ENCODE measurements around the gene DHFR. TPM values are rescaled to one million over a fixed set of nuclear protein-coding genes. Genes with fewer than 3 reads are reported as not detected.

Gene DHFR
- total and polyA plus RNA-seq, 2 of the 8 experiments (the other 6 are each of a cell fraction or from before 2014, with no cell fraction given), result 46.4 to 88.9 TPM

- DNase-seq (ENCODE audit: low read depth in 1 of 2, low spot score in 2 of 2) (no peak), FAIRE-seq (no peak)
- peak overlapping the region; percentile 76 for H3K27ac ChIP-seq (ENCODE audit: low read depth, low read length)
Measured at GRCh38 chr5:80654054-80654390, 761 bp downstream of the DHFR start.

More at GRCh38 chr5:80654054-80654390, 761 bp downstream of the DHFR start:
- H4K20me1 ChIP-seq (replicated peaks in 1 of 2; ENCODE audit: control insufficient read depth in 1 of 2, insufficient read depth in 2 of 2, low read length in 2 of 2), result peaks cover 0 to 2% of the 10 kb centered on the region in 2 experiments
- no peak overlapping the region for H4K5ac ChIP-seq (ENCODE audit: insufficient read length, low read depth, low read length)
- peaks cover 9% of the 10 kb centered on the region; the same call in 1 of the 2 replicates for H3K23me2 ChIP-seq (ENCODE audit: low read depth, low read length)
- no peak overlapping the region for H3K56ac ChIP-seq (replicated peaks; ENCODE audit: insufficient read length, low read depth, low read length)
- no peaks in the 10 kb centered on the region for H3K9me3 ChIP-seq (ENCODE audit: insufficient read depth in 2 of 2, low read depth in 1 of 2, low read length in 1 of 2)
- peak overlapping the region; percentile 93 to 96 (median 94) for H3K9ac ChIP-seq (replicated peaks in 1 of 4; ENCODE audit: extremely low read depth in 1 of 4, low read depth in 3 of 4, low read length in 3 of 4)
- H2BK12ac ChIP-seq (ENCODE audit: low read depth, low read length), result no peak overlapping the region
- 1% methylated on average over 24 of the region's 24 CpGs; no CpG with 5 or more reads in 1 of the 2 experiments for WGBS, 2 experiments (ENCODE audit: extremely low coverage in 1 of 2, insufficient coverage in 1 of 2, insufficient read length in 1 of 2, insufficient replicate concordance in 2 of 2, low coverage in 1 of 2, low lambda C conversion rate in 2 of 2, missing lambda C conversion rate in 1 of 2)
- peak overlapping the region; percentile 83 to 98 for H3K4me2 ChIP-seq (ENCODE audit: insufficient read depth in 1 of 2, low read depth in 2 of 2, low read length in 2 of 2)
- H2AFZ ChIP-seq (ENCODE audit: low read length), result no peak overlapping the region
- no peak overlapping the region for H2BK20ac ChIP-seq (ENCODE audit: low read length)
- H4K91ac ChIP-seq (replicated peaks; ENCODE audit: insufficient read length, low read length), result no peak overlapping the region
- no peak overlapping the region for H2BK120ac ChIP-seq (replicated peaks; ENCODE audit: low read depth, low read length)
- POLR2A ChIA-PET (ENCODE audit: partially characterized antibody), result interaction anchor here (0.6 to 3.2 kb wide), 13 partner anchors 10 to 297 kb away, joined by 3 to 13 read pairs (median 3); partner anchors contain the start of gene FAM151B
- no peak overlapping the region for H2BK5ac ChIP-seq (ENCODE audit: low read depth, low read length)
- H3K23ac ChIP-seq (ENCODE audit: insufficient read length), result no peak overlapping the region
- H3K27me3 ChIP-seq (replicated peaks in 1 of 4; ENCODE audit: control insufficient read depth in 3 of 4, extremely low read depth in 1 of 4, insufficient read depth in 3 of 4, low read length in 3 of 4), result no peaks in the 10 kb centered on the region
- peak overlapping the region; percentile 57 for H4K8ac ChIP-seq (ENCODE audit: extremely low read depth, insufficient read depth, low read length)
- H3K4ac ChIP-seq (replicated peaks; ENCODE audit: insufficient read length, low read depth, low read length), result no peak overlapping the region
- H2BK15ac ChIP-seq (ENCODE audit: low read length), result no peak overlapping the region
- peaks cover 7 to 26% of the 10 kb centered on the region in 2 experiments for H3K79me2 ChIP-seq (ENCODE audit: control insufficient read depth in 1 of 2, insufficient read depth in 2 of 2, low read length in 2 of 2)
- H3K4me3 ChIP-seq (ENCODE audit: extremely low read depth in 1 of 4, insufficient read depth in 2 of 4, low read depth in 3 of 4, low read length in 4 of 4), result peak overlapping the region; percentile 60 to 100 (median 95)
- H3K36me3 ChIP-seq (ENCODE audit: control insufficient read depth in 2 of 4, insufficient read depth in 4 of 4, low read length in 3 of 4), result peaks cover 0 to 17% (median 10%) of the 10 kb centered on the region in 4 experiments; a peak in 5 of 8 replicates
- no peak overlapping the region for H2AK5ac ChIP-seq (ENCODE audit: low read depth, low read length)
- peaks cover 0 to 5% (median 2%) of the 10 kb centered on the region in 4 experiments; a peak in 3 of 7 replicates for H3K4me1 ChIP-seq (replicated peaks in 1 of 4; ENCODE audit: control insufficient read depth in 3 of 4, insufficient read depth in 4 of 4, low read length in 3 of 4)
- H3K18ac ChIP-seq (ENCODE audit: extremely low read depth, low read length), result no peak overlapping the region
- CTCF ChIA-PET (ENCODE audit: partially characterized antibody), result interaction anchor here (3.2 to 3.3 kb wide), 2 partner anchors 14 to 18 kb away, joined by 12 to 28 read pairs; no protein-coding TSS in a partner anchor
- TF ChIP-seq KDM4A (IDR thresholded peaks at IDR 0.05; ENCODE audit: low read depth, low read length, severe bottlenecking), result peak; percentile 57
- no peak for TF ChIP-seq RNF2 (IDR thresholded peaks at IDR 0.05; ENCODE audit: borderline replicate concordance, low read depth, low read length, missing control alignments, poor library complexity, severe bottlenecking)
- TF ChIP-seq ASH2L (IDR thresholded peaks at IDR 0.05; ENCODE audit: low read length), result peak; percentile 43
- no peak for TF ChIP-seq KDM5A (IDR thresholded peaks at IDR 0.05; ENCODE audit: low read length)
- peak; percentile 80 for TF ChIP-seq SAP30 (IDR thresholded peaks at IDR 0.05; ENCODE audit: insufficient read depth, insufficient replicate concordance, low read length)
- H3K14ac ChIP-seq (ENCODE audit: insufficient read length), result no peak overlapping the region
- no peaks in the 10 kb centered on the region; the same call in 1 of the 2 replicates for H3K79me1 ChIP-seq (ENCODE audit: low read depth, low read length)
